RWPE2 (cell line): ENCODE data around the gene WDR86.

ENCODE experiments used
- ATAC-seq: fragments of 200-7000 bp; cut with Tn5 transposase; 3 replicates; pipeline ENCODE4 v1.9.1; 2021; ENCODE audit warnings: low read depth
- DNase-seq: peaks from one replicate; pipeline ENCODE4 v3.0.0-alpha.2; 2020; ENCODE audit warnings: low spot score
- H3K27ac ChIP-seq: fragments of 450-650 bp; 2 replicates; pipeline ENCODE4 v1.5.1; 2017; ENCODE audit warnings: mild to moderate bottlenecking; ENCODE audit not compliant: poor library complexity, severe bottlenecking
- H3K27me3 ChIP-seq: fragments of 250-450 bp; sonication (Bioruptor Pico); 2 replicates; pipeline ENCODE4 v1.5.1; 2021; ENCODE audit warnings: mild to moderate bottlenecking, moderate library complexity; ENCODE audit not compliant: insufficient read depth, poor library complexity, severe bottlenecking
- H3K36me3 ChIP-seq: fragments of 250-450 bp; sonication (Bioruptor Pico); 2 replicates; pipeline ENCODE4 v1.5.1; 2020; ENCODE audit warnings: low read depth, mild to moderate bottlenecking, moderate library complexity
- H3K4me1 ChIP-seq: fragments of 250-450 bp; sonication (Bioruptor Pico); 2 replicates; pipeline ENCODE4 v1.5.1; 2021; ENCODE audit warnings: mild to moderate bottlenecking, moderate library complexity; ENCODE audit not compliant: insufficient read depth, poor library complexity, severe bottlenecking
- H3K4me3 ChIP-seq: fragments of 250-450 bp; sonication (Bioruptor Pico); 2 replicates; pipeline ENCODE4 v1.5.1; 2021; ENCODE audit warnings: mild to moderate bottlenecking, moderate library complexity; ENCODE audit not compliant: severe bottlenecking
- H3K9me3 ChIP-seq: fragments of 250-450 bp; sonication (Bioruptor Pico); 2 replicates; pipeline ENCODE4 v1.5.1; 2021; ENCODE audit warnings: mild to moderate bottlenecking, moderate library complexity; ENCODE audit not compliant: severe bottlenecking
- TF ChIP-seq, protein P1 (sequence below): fragments of 450-650 bp; IDR thresholded peaks from one replicate; pipeline ENCODE4 v1.5.1; 2017; ENCODE audit warnings: mild to moderate bottlenecking, moderate library complexity; ENCODE audit not compliant: poor library complexity, severe bottlenecking

WDR86 gene

DNA sequence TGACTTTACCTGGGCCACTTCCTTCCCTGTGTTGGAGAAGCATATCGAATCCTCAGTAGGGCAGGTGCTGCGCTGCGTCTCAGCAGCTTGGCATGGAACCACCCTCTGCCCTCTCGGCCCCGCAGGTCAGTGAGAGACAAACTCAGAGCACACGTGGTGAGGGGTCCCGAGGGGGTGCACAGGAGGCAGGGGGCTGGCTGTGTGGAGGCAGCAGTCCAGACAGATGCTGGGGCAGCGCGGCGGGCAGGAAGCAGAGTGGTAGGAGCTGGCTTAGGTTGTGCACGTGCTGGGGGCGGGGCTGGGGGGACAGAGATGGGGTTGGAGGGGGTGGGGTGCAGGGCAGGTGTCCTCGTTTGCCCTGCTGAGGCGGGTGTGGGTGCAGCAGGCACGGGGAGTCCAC is 35.1 kb downstream of the WDR86 start:
- H3K27me3 ChIP-seq: no peaks in the 10 kb centered on the region
- no peak overlapping the region for H3K27ac ChIP-seq
- H3K4me3 ChIP-seq: no peak overlapping the region
- TF ChIP-seq, protein P1, sequence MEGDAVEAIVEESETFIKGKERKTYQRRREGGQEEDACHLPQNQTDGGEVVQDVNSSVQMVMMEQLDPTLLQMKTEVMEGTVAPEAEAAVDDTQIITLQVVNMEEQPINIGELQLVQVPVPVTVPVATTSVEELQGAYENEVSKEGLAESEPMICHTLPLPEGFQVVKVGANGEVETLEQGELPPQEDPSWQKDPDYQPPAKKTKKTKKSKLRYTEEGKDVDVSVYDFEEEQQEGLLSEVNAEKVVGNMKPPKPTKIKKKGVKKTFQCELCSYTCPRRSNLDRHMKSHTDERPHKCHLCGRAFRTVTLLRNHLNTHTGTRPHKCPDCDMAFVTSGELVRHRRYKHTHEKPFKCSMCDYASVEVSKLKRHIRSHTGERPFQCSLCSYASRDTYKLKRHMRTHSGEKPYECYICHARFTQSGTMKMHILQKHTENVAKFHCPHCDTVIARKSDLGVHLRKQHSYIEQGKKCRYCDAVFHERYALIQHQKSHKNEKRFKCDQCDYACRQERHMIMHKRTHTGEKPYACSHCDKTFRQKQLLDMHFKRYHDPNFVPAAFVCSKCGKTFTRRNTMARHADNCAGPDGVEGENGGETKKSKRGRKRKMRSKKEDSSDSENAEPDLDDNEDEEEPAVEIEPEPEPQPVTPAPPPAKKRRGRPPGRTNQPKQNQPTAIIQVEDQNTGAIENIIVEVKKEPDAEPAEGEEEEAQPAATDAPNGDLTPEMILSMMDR: no peak
- no peaks in the 10 kb centered on the region for H3K4me1 ChIP-seq
- H3K9me3 ChIP-seq: no peaks in the 10 kb centered on the region
- ATAC-seq (no peak), DNase-seq (no peak)
- H3K36me3 ChIP-seq: peaks cover 17% of the 10 kb centered on the region

DNA sequence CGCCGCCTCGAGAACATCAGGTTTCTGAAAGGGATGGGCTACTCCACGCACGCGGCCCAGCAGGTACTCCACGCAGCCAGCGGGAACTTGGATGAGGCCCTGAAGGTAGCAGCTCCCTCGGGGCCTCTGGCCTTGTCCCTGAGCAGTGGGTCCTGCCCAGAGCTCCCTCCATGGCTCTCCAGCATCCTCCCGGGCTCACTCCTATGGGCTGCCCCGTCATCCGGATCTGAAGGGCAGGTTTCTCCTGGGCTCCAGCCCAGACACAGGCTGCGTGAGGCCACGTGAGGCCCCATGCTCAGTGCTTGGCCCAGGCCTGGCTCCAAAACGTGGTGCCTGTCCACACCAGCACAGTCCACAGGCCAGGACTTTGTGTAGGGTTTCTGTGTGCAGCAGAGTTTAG is 35.7 kb downstream of the WDR86 start:
- Histone ChIP-seq H3K4me3 (no peak overlapping the region), H3K4me1 (no peaks in the 10 kb centered on the region), H3K36me3 (peaks cover 23% of the 10 kb centered on the region), H3K27ac (no peak overlapping the region), H3K27me3 (no peaks in the 10 kb centered on the region), H3K9me3 (no peaks in the 10 kb centered on the region)
- TF ChIP-seq, protein P1: no peak
- DNase-seq (no peak), ATAC-seq (no peak)

- TF ChIP-seq, protein P1: no peak
- Histone ChIP-seq H3K9me3 (no peaks in the 10 kb centered on the region), H3K27ac (no peak overlapping the region), H3K4me1 (no peaks in the 10 kb centered on the region), H3K36me3 (peaks cover 28% of the 10 kb centered on the region), H3K4me3 (no peak overlapping the region), H3K27me3 (no peaks in the 10 kb centered on the region)
- no peak for ATAC-seq
- DNase-seq: no peak
These were observed 36.2 kb downstream of the WDR86 start for GRCh38 chr7:151373599-151373998.

- no peak for DNase-seq
- no peak for ATAC-seq
These were observed 37.1 kb downstream of the WDR86 start for GRCh38 chr7:151372612-151373265.

DNA sequence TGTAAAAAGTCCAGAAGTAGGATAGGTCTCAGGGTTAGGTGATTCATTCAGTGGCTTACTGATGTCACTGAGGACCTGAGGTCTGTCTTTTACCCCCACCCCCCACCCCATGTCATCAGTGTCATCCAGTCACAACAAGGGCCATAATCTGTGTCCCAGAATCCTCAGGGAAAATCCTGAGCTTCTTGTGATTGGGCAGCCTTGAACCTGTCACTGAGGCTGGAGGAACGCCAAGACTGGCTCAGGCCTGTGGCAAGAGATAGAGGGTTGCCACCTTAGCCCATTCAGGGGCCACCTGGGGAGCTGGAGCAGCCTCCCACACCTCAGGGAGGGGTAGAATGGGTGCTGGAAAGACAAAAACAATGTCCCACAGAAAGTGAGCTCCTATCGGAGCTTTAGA is 38.6 kb downstream of the WDR86 start:
- H3K4me3 ChIP-seq: no peak overlapping the region
- peaks cover 34% of the 10 kb centered on the region for H3K36me3 ChIP-seq
- peaks cover 3% of the 10 kb centered on the region for H3K4me1 ChIP-seq
- H3K27ac ChIP-seq: no peak overlapping the region
- TF ChIP-seq, protein P1: no peak
- no peak for ATAC-seq
- no peaks in the 10 kb centered on the region for H3K9me3 ChIP-seq
- H3K27me3 ChIP-seq: no peaks in the 10 kb centered on the region
- DNase-seq: no peak

More at GRCh38 chr7:151372612-151373265, 37.1 kb downstream of the WDR86 start:
- Histone ChIP-seq H3K27ac (no peak overlapping the region), H3K27me3 (no peaks in the 10 kb centered on the region), H3K36me3 (peaks cover 35% of the 10 kb centered on the region), H3K4me1 (peaks cover 3% of the 10 kb centered on the region), H3K4me3 (no peak overlapping the region), H3K9me3 (no peaks in the 10 kb centered on the region)
- TF ChIP-seq, protein P1: no peak
